Ishikawa (cell line): ENCODE data around the gene RNFT2.

Source experiments
- CEBPB ChIP-seq: IDR thresholded peaks from 2 replicates; pipeline ENCODE4 v1.6.1; 2012
- CREB1 ChIP-seq: IDR thresholded peaks from 2 replicates; pipeline ENCODE4 v1.6.1; 2012; ENCODE audit warnings: low read depth
- EGR1 ChIP-seq: IDR thresholded peaks from 2 replicates; pipeline ENCODE4 v1.6.1; 2012
- EP300 ChIP-seq: IDR thresholded peaks from 2 replicates; pipeline ENCODE4 v1.6.1; 2012; ENCODE audit warnings: borderline replicate concordance
- FOXM1 ChIP-seq: IDR thresholded peaks from 2 replicates; pipeline ENCODE4 v1.6.1; 2012; ENCODE audit warnings: low read depth, borderline replicate concordance
- MAX ChIP-seq: IDR thresholded peaks from 2 replicates; pipeline ENCODE4 v1.6.1; 2012
- NFIC ChIP-seq: IDR thresholded peaks from 2 replicates; pipeline ENCODE4 v1.6.1; 2012
- RAD21 ChIP-seq: IDR thresholded peaks from 2 replicates; pipeline ENCODE4 v1.6.1; 2012; ENCODE audit warnings: low read depth
- REST ChIP-seq: IDR thresholded peaks from 2 replicates; pipeline ENCODE4 v1.6.1; 2012; ENCODE audit warnings: low read depth, mild to moderate bottlenecking
- TAF1 ChIP-seq: IDR thresholded peaks from 2 replicates; pipeline ENCODE4 v1.6.1; 2012; ENCODE audit warnings: low read depth, mild to moderate bottlenecking
- TCF12 ChIP-seq: IDR thresholded peaks from 2 replicates; pipeline ENCODE4 v1.6.1; 2012; ENCODE audit warnings: low read depth
- TEAD4 ChIP-seq: IDR thresholded peaks from 2 replicates; pipeline ENCODE4 v1.6.1; 2012
- USF1 ChIP-seq: IDR thresholded peaks from 2 replicates; pipeline ENCODE4 v1.6.1; 2012
- YY1 ChIP-seq: IDR thresholded peaks from 2 replicates; pipeline ENCODE4 v1.6.1; 2012; ENCODE audit warnings: low read depth
- ZBTB7A ChIP-seq: IDR thresholded peaks from 2 replicates; pipeline ENCODE4 v1.6.1; 2012; ENCODE audit warnings: low read depth

RNFT2 gene

GRCh38 chr12:116773276-116773731 is 35.2 kb downstream of the RNFT2 start:
- TF ChIP-seq ZBTB7A, result no peak
- no peak for TF ChIP-seq TCF12
- no peak for TF ChIP-seq MAX
- no peak for TF ChIP-seq NFIC
- no peak for TF ChIP-seq EP300
- TF ChIP-seq USF1, result no peak
- no peak for TF ChIP-seq EGR1
- TF ChIP-seq REST, result no peak
- TF ChIP-seq CEBPB, result no peak
- TF ChIP-seq CREB1, result no peak
- no peak for TF ChIP-seq FOXM1
- no peak for TF ChIP-seq TAF1
- TF ChIP-seq YY1, result no peak

- no peak for TF ChIP-seq EP300
- TF ChIP-seq CREB1, result no peak
- TF ChIP-seq YY1, result no peak
- no peak for TF ChIP-seq TEAD4
- no peak for TF ChIP-seq NFIC
- no peak for TF ChIP-seq MAX
- TF ChIP-seq ZBTB7A, result no peak
- TF ChIP-seq USF1, result no peak
- no peak for TF ChIP-seq TAF1
- no peak for TF ChIP-seq EGR1
- TF ChIP-seq REST, result no peak
- no peak for TF ChIP-seq TCF12
- TF ChIP-seq CEBPB, result no peak
- TF ChIP-seq FOXM1, result no peak
- TF ChIP-seq RAD21, result no peak
Observed at GRCh38 chr12:116774020-116774419, 35.9 kb downstream of the RNFT2 start.

GRCh38 chr12:116777245-116777644 is 39.1 kb downstream of the RNFT2 start:
- no peak for TF ChIP-seq USF1
- no peak for TF ChIP-seq REST

- no peak for TF ChIP-seq ZBTB7A
- TF ChIP-seq TAF1, result no peak
- no peak for TF ChIP-seq NFIC
- TF ChIP-seq EGR1, result no peak
- no peak for TF ChIP-seq TCF12
- TF ChIP-seq CEBPB, result no peak
- no peak for TF ChIP-seq REST
- no peak for TF ChIP-seq USF1
- no peak for TF ChIP-seq YY1
Observed at GRCh38 chr12:116779597-116779996, 41.5 kb downstream of the RNFT2 start.
